ENCODE data around the gene PSMD3.

Gene PSMD3

DNA sequence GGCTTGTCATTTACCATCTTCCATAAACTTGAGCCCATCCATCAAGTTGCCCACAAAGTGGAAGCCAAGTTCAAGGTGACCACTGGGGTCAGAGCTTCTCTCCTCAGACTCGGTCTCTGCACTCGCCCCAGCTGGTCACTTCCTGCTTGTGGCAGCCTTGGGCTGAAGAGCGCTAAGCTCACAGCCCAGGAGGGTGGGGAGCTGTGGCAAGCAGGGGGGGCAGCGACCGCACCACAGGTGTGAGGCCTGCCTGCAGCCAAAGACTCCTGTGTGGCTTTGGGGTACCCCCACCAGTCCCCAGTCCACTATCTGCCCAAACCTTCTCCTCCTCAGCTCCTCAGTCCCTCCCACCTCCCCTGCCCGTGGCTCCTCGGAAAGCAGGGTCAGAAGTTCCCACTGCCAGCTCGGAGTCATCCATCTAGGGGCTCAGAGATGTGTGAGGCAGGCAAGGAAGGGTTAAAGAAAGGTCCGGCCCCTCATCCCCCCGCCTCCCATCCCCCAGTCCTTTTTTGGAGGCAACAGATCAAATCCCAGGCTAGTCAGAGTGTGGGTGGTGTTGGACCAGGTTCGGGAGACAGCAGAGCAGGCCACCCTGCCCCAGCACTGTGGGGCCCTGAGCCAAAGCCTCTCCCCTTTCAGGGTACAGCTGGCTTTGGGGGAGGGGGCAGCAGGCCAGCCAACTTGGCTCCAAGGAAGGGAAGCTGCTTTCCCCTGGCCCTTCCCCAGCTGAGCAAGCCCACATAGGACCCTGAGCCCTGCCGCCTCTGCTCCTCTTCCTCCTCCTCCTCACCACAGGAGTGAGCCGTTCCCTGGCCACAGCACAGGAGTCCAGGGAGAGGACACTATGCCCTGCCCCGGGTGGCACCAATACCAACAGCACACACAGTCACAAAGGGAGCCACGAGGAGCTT, 37.9 kb downstream of the PSMD3 start:
- in situ Hi-C loops (cut with MboI; ENCODE audit: low pct_unique_long_range_greater_than_20kb, low sequenced_read_pairs) = no loop called here
- no peak for DNase-seq

- DNase-seq = no peak
- in situ Hi-C loops (cut with MboI; ENCODE audit: low pct_unique_long_range_greater_than_20kb, low sequenced_read_pairs) = no loop called here
Measured at GRCh38 chr17:40019140-40019991, 38.8 kb downstream of the PSMD3 start.

DNA sequence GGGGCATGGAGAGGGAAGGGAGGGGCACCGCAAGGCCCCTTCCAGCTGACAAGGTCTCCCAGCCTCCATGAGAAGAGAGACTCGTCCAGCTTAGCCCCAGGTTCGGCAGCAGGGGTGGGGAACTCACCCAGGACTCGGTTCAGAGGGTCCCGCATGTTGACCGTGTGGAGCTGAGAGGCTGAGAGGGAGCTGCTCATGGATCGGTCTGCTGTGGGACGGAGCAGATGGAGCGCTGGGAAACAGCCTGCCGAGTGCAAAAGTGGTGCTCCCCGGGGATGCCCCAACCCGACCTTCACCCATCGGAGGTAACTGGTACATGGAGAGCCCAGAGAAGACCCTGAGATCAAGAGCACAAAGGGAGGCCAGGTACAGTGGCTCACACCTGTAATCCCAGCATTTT, 39.5 kb downstream of the PSMD3 start:
- in situ Hi-C loops (cut with MboI; ENCODE audit: low pct_unique_long_range_greater_than_20kb, low sequenced_read_pairs) = no loop called here
- DNase-seq = no peak

- in situ Hi-C loops (cut with MboI; ENCODE audit: low pct_unique_long_range_greater_than_20kb, low sequenced_read_pairs) = no loop called here
- DNase-seq = no peak
Measured at GRCh38 chr17:40021451-40021971, 40.9 kb downstream of the PSMD3 start.

GRCh38 chr17:40022497-40022896, 41.9 kb downstream of the PSMD3 start:
- no peak for DNase-seq
- in situ Hi-C loops (cut with MboI; ENCODE audit: low pct_unique_long_range_greater_than_20kb, low sequenced_read_pairs) = no loop called here

DNA sequence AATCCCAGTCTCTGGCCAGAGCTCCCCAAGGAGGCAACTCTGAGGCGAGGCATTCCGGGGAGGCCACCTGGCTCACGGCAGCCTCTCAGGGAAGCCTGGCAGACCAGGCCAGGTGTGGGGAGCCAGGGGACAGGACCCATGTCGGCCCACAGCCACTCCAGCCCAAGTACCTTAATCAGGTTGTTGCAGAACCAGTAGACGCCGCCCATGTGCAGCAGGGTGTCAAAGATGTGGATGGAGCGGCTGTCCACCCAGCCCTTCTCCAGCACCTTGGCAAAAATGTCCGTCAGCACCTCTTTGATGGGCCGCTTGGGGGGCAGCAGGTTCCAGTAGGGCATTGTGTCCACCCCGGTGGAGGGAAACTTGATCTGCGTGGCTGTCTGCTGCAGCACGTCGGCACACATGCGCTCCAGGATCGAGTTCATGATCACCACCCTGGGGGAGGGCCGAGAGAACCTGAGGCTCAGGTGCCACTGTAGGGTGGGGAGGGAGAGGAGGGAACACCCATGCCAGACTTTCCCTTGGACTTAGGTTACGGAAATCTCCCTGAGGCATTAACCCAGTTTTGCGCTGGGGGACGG, 42.4 kb downstream of the PSMD3 start:
- DNase-seq = no peak
- in situ Hi-C loops (cut with MboI; ENCODE audit: low pct_unique_long_range_greater_than_20kb, low sequenced_read_pairs) = no loop called here

DNA sequence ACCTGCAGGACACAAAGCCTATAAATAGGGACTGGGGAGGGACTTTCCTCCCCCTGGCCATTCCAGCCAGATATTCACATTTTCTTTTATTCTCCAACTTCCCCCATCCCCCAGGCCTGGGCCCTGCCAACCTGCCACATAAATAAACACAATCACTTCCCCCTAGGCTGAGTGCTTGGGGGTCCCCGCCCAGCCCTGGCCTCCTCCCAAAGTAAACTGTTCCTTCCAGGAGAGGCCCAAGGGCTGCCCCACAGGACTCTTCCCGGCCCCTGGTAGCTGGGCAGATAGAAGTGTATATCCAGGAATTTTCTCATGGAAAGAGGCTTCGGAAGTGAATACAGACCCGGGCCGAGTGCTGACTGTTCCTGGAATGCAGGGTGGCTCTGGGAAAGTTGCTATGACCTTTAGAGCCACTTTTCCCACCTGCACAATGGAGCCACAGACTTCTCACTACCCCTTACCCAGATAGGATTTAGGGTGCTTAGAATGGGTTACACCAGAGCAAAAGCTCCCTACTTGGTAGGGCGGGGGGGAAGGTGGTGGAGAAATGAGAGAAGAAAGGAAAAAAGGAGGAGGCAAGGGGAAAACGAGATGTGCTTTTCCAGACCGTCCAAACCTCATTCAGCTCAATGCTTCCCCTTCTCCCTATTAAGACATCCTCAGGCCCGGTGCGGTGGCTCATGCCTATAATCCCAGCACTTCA, 43.1 kb downstream of the PSMD3 start:
- in situ Hi-C loops (cut with MboI; ENCODE audit: low pct_unique_long_range_greater_than_20kb, low sequenced_read_pairs) = no loop called here
- DNase-seq = no peak

- in situ Hi-C loops (cut with MboI; ENCODE audit: low pct_unique_long_range_greater_than_20kb, low sequenced_read_pairs) = no loop called here
- DNase-seq = no peak
Measured at GRCh38 chr17:40024901-40025300, 44.3 kb downstream of the PSMD3 start.

DNA sequence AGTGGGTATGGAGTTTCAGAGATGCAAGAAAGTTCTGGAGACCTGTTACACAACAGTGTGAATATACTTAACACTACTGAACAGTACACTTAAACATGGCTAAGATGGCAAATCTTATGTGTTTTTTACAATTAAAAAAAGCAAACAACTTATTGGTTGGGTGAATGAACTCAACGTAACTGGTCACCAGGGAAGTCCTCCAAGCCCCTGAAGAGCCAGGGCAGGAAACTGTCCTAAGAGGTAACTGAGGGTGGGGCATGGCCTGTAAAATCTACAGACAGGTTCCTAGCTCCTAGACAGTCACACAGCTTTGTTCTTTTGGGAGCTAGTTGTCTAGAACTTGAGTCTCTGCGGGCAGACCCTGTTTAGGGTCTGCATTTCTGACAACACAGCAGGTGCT, 45.0 kb downstream of the PSMD3 start:
- DNase-seq = no peak
- in situ Hi-C loops (cut with MboI; ENCODE audit: low pct_unique_long_range_greater_than_20kb, low sequenced_read_pairs) = no loop called here

- no peak for DNase-seq
- in situ Hi-C loops (cut with MboI; ENCODE audit: low pct_unique_long_range_greater_than_20kb, low sequenced_read_pairs) = no loop called here
Measured at GRCh38 chr17:40025991-40026815, 45.6 kb downstream of the PSMD3 start.

DNA sequence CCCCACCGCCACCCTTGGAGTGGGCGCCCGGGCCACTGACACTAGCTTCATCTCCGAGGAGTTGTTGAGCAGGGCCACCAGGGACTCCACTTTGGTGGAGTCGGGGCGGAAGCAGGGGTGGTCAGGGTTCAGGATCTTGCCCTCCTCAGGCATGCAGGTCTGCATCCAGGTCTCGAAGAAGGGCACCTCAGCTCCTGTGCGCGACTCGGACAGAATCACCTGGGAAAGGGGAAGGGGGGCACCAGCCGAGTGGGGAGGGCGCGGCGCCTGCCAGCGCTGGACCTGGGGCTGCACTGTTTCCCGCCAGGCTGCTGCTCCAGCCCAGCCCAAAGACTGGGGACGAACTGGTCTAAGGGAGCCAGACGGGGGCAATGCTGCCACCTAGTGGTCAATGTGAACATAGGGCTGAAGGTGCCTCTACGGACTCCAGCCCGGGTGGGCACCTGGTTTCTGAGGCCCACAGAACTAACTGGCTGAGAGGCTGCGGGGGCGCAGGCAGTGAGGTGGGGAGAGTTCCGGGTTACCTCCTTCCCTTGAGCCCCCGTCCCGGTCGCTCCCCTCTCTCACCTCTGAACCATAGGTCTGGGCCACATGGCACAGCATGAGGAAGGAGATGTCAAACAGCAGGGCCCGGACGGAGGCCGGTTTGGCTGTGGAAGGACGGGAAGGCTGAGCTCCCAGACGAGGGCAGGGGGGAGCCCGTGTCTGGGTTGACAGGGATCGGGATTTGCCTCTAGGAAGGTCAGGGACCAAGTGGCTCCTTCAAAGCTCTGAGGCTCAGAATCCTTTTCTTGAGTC, 46.4 kb downstream of the PSMD3 start:
- DNase-seq = peak; percentile 67
- in situ Hi-C loops (cut with MboI; ENCODE audit: low pct_unique_long_range_greater_than_20kb, low sequenced_read_pairs) = no loop called here

DNA sequence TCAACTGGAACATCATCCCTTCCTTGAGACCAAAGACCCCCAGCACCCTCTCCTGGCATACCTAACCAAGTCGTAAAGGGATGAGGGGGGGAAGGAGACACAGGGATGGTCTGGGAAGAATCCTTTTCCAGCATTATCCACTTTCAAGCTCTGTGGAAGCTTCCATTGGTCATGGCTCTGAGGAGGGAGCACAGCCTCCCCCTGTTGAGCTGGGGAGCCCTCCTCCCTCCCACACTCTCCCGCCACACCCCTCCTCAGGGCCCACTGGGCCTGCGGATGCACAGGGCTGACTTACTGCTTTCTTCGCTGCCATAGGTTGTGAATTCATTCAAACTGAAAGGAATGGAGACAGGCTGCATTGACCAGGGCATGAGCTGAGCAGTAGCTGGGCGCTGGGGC, 47.0 kb downstream of the PSMD3 start:
- no peak for DNase-seq
- in situ Hi-C loops (cut with MboI; ENCODE audit: low pct_unique_long_range_greater_than_20kb, low sequenced_read_pairs) = no loop called here

- in situ Hi-C loops (cut with MboI; ENCODE audit: low pct_unique_long_range_greater_than_20kb, low sequenced_read_pairs) = no loop called here
- no peak for DNase-seq
Measured at GRCh38 chr17:40028595-40028994, 48.0 kb downstream of the PSMD3 start.

DNA sequence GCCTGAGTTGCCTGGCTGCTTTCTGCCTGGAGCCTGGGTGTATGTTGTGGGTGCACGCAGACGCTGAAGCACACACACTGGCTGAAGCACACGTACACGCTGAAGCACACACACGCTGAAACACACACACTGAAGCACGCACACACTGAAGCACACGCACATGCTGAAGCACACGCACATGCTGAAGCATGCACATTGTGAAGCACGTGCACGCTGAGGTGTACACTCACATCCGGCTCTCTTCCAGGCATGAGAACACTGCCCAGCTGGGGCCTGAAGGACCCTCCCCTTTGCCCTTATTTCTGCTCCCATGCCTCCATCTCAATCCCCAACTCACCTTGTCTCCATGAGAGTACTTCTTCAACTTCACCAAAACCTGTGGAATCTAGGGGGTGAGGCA, 51.1 kb downstream of the PSMD3 start:
- no peak for DNase-seq
- in situ Hi-C loops (cut with MboI; ENCODE audit: low pct_unique_long_range_greater_than_20kb, low sequenced_read_pairs) = no loop called here

DNA sequence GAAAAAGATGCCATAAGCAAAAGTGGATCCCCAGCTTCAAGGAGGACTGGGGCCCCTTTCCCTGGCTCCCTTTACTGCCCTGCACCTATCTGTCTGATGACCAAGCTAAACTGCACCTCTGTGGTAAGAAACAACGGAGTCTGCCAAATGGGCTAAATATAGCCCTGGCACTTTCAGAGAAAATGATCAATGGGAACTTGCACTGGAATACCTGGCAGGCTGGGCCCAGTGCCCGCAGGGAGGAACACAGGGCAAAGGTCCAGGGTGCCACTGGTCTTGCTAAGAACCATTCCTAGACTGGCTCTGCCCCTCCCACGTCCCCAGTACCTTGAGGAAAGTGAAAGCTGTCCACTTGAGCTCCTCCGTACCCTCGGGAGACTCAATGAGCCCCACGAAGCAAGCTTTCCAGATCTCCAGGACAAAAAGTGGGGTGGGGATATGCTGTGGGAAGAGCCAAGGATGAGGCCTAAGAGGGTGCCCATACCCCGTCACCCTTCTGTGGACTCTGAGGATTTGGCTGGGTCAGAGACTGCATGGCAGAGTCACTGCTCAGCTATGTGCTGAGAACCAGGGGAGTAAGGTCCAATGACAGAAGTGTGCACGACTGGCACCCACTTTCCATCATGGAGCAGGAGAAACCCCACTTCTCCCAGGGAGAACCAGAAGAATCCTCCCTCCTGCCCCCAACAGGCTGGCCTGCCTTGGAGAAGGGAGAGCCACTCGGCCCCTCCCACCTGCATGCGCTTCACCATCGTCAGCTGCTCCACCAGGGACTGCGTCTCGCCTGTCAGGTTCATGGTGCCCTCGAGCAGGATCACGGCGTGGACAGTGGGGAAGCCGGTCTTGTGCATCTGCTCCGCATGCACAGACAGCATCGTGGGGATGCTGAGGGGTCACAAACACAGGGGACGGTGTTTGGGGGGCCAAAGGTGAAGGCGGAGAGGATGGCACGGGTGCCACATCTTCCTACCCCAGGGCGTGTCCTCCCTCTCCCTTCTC, 52.0 kb downstream of the PSMD3 start:
- no peak for DNase-seq
- in situ Hi-C loops (cut with MboI; ENCODE audit: low pct_unique_long_range_greater_than_20kb, low sequenced_read_pairs) = no loop called here

DNA sequence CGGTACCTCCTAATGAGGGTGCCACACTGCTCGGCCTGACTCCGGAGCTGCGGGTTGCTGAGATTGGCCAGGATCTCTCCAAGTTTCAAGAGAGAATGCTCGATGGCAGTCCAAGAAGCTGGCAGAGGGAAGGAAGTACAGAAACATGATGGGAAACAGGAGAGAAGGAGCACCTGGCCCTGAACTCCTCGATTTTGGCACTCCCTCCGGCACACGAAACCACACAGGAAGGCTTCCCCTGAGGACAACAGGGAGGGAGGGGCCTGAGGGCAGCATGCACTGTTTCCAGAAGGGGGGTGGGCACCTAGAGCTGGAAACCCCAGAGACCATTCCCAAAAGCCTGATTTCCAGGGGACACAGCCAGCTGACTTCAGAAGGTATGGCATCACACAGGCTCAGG, 52.7 kb downstream of the PSMD3 start:
- in situ Hi-C loops (cut with MboI; ENCODE audit: low pct_unique_long_range_greater_than_20kb, low sequenced_read_pairs) = no loop called here
- DNase-seq = no peak
